HG02623 (cell line): Measurements from ENCODE around the gene AKR7A2.
"Not testable (repeated sequence)": the region's sequence is repeated elsewhere in the genome, so short reads cannot be mapped to it uniquely, and the experiment has no call there.

Experiments used
- ATAC-seq: cut with Tn5 transposase; IDR thresholded peaks from one replicate; pipeline ENCODE4 v1.9.1; 2021; ENCODE audit warnings: moderate library complexity; ENCODE audit not compliant: unreplicated experiment

Gene AKR7A2

GRCh38 chr1:19307794-19308508 is 4.0 kb downstream of the AKR7A2 start:
- no peak for ATAC-seq

- ATAC-seq: no peak
Observed at GRCh38 chr1:19306941-19307340, 5.0 kb downstream of the AKR7A2 start.

GRCh38 chr1:19305880-19306279 is 6.1 kb downstream of the AKR7A2 start:
- ATAC-seq: no peak

GRCh38 chr1:19304081-19304480 is 7.9 kb downstream of the AKR7A2 start:
- not testable (repeated sequence) for ATAC-seq

- no peak for ATAC-seq
Observed at GRCh38 chr1:19300211-19300610, 11.7 kb downstream of the AKR7A2 start.

GRCh38 chr1:19294638-19295037 is 17.3 kb downstream of the AKR7A2 start:
- ATAC-seq: no peak

GRCh38 chr1:19289244-19289643 is 22.7 kb downstream of the AKR7A2 start:
- no peak for ATAC-seq

- ATAC-seq: not testable (repeated sequence)
Observed at GRCh38 chr1:19288324-19289241, 23.4 kb downstream of the AKR7A2 start, which contains the start of gene AKR7A3. Gene AKR7A3, minus strand, starts transcription at chr1:19288770. Its CDS starts 61 bp downstream, at chr1:19288709.

- no peak for ATAC-seq
Observed at GRCh38 chr1:19287436-19288185, 24.3 kb downstream of the AKR7A2 start.

GRCh38 chr1:19285807-19286206 is 26.1 kb downstream of the AKR7A2 start:
- not testable (repeated sequence) for ATAC-seq

GRCh38 chr1:19285366-19285765 is 26.6 kb downstream of the AKR7A2 start:
- not testable (repeated sequence) for ATAC-seq

- ATAC-seq: no peak
Observed at GRCh38 chr1:19284881-19285280, 27.1 kb downstream of the AKR7A2 start.

GRCh38 chr1:19283891-19284290 is 28.1 kb downstream of the AKR7A2 start:
- ATAC-seq: no peak

- no peak for ATAC-seq
Observed at GRCh38 chr1:19274636-19275035, 37.3 kb downstream of the AKR7A2 start.

- not testable (repeated sequence) for ATAC-seq
Observed at GRCh38 chr1:19273844-19274531, 38.0 kb downstream of the AKR7A2 start.

GRCh38 chr1:19273106-19273843 is 38.7 kb downstream of the AKR7A2 start:
- no peak for ATAC-seq

GRCh38 chr1:19272064-19272463 is 39.9 kb downstream of the AKR7A2 start:
- no peak for ATAC-seq

GRCh38 chr1:19270343-19270730 is 41.6 kb downstream of the AKR7A2 start:
- not testable (repeated sequence) for ATAC-seq

GRCh38 chr1:19269427-19270342 is 42.3 kb downstream of the AKR7A2 start:
- ATAC-seq: not testable (repeated sequence)
